NCI-H1417 treated with DMSO at 0.1 percent for 48 hours (cell line): Measurements from ENCODE around the gene PDPN.

Experiments used
- DNase-seq: peaks from one replicate; lab custom pipeline; 2025; lab: John Stamatoyannopoulos, UW

The PDPN gene

DNA sequence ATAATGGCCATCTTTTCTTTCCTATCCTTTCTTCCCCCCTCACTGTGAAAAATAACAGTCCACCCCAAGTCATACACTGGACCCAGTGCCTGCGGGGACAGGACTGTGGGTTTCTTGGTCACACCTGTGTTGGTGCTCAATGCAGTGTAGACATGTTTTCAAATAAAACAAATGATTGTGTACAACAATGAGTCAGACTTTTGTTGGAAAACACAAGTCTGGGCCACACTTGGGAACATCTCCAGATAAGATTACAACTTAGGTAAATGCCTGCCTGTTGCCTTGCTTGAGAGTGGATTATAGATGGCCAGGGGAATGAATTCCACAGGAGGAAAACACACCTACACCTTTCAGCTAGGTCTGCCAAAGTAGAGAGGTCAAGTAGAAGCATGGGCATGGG, 34.1 kb downstream of the PDPN start:
- DNase-seq: no peak

DNA sequence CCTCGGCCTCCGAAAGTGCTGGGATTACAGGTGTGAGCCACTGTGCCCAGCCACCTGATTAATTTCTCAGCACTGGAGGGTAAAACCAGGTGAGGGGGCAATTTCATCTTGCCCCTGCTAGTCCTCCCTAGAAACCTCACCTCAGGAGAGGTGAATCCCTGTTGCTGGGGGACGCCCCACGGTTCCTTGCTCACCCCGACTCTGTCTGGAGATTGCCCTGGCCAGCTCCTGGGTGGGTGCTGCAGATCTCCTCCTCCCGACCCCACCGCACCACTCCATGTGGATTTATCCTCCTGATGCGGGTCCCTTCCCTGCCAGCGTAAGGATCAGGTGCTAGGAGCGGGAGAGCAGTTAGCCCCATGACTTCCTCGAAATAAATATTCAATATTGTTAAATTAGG, 34.9 kb downstream of the PDPN start:
- DNase-seq: no peak

DNA sequence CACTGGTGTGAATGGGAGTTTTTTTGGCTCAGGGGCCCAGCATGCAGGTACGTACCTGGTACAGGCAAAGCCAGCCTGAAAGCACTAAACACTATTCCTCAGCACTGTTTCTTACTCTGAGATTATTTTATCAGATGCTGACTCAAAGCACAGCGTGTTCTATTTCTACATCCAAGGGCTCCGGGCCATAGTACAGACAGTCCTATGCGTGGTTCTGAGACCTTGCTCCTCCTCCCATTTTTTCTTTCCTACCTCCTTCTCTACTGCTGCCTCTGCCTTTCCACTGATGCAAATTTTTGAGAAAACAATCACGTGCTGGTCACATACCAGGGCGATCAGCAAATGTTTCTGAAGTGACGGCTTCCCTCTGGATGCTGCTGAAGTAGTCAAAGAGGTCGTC, 36.3 kb downstream of the PDPN start:
- no peak for DNase-seq

DNA sequence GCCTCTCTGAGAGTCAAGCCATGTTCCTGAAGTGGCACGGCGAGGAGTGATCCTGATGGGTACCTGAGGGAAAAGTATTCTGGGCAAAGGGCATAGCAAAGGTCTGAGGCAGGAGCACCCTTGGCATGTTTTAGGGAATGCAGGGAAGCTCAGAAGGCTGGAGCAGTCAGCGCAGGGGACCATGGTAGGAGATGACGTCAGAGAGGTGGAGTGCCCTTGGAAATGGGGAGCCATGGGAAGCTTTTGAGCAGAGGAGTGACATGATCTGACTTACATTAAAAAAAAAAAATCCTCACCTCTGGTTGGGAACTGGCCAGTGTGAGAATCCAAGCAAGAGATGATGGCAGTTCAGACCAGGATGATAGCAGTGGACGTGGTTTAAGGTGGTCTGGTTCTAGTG, 37.2 kb downstream of the PDPN start:
- DNase-seq: no peak

DNA sequence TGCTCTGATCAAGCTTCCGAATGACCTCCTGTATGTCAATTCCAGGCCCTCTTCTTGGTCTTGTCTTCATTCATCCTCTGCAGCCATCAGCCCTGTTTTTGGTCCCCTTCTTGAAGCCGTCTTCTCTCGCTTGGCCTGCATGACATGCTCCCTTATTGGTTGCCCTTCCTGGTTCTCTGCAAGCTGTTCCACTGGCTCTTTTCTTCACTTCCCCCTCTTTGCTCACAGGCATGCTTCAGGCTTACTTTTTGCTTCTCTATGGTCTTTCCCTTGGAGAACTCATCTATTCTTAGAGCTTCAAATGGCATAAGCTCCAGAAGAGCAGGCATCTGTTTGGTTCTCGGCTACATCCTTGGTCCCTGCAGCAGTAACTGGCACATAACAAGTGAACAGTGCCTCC, 38.8 kb downstream of the PDPN start:
- no peak for DNase-seq

DNA sequence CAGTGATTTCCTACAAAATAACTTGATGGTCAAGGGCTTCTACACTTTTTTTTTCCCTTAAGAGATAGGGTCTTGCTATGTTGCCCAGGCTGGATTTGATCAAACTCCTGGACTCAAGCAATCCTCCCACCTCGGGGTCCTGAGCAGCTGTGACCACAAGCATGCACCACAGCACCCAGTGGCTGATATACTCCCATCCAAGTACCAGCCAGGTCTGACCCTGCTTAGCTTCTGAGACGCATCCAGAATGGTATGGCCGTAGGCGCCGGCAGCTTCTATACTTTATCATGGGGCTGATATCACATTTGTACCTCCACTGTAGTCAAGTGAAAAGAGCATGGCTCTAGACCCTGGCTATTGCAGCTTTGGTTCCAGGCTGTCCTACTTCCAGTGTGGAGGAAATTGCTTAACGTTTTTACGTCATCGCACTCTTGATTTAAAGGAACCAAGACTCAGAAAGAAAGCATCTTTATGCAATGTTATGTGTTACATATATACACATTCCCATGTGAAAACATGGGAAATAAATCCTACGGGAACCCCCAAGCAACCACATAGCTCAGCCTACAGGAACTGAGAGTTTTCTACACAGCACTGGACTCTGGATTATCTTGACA, 39.5 kb downstream of the PDPN start:
- DNase-seq: no peak

DNA sequence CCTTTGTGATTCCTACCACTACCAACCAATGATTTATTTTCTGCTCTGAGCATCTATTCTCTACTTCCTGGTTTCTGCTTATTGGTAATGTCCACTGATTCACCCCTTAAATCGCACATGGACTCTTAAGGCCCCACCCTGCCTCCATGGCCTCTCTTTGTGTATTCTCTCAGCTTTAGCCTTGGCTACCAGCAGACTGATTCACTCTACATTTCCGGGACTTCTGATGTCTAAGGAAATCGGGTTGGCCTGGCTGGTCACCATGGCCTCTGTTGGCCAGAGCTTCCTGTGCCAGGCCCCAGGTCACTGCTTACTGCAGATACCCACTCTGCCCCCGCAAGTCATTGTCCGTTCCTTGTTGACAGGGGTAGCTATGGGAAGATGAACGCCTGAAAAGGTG, 40.9 kb downstream of the PDPN start:
- no peak for DNase-seq

DNA sequence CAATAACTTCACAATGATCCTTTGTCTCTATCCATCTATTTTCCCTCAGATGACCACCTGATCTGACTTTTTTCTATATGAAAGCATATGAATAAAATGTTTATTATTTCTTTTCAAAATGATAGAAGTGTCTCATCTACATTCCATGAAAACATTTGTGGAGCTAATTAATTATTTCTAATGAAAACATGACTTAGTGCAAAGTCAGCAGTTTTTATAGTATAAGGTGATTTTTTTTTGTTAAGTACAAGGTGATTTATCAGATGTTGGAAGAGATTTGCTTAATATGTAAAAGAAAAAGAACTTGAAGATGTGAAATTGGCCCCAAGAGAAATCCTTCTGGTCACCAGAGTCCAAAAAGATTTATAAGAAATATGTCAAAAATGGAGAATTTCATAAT, 43.5 kb downstream of the PDPN start:
- DNase-seq: no peak

DNA sequence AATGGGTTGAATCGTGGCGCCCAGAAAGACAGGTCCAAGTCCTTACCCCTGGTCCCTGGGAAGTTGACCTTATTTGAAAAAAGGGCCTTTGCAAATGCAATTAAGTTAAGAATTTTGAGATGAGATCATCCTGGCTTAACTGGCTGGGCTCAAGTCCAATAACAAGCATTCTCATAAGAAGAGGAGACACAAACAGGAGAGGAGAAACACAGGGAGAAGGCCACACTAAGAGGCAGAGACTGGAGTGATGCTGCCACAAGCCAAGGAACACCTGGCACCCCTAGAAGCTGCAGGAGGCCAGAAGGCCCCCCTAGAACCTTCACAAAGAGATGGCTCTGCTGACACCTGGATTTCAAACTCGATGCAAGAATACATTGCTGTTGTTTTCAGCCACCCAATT, 44.6 kb downstream of the PDPN start:
- no peak for DNase-seq

DNA sequence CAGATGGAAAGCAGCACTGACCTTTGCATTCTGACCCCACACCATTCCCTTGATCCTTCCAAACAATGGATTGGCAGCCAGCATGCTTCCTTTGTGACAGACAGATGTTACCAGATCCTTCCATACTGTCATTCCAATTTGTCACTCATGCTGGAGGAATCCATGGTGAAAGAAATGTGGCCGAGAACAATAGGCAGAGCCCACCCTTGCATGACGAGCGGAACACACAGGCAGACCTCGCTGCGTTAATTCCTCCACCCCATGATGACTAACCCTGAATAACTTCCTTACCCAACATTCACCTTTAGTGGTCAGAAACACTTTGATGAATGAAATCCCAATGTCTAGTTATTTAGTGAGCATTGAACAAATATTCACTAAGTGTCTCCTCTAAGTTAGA, 45.1 kb downstream of the PDPN start:
- DNase-seq: no peak

DNA sequence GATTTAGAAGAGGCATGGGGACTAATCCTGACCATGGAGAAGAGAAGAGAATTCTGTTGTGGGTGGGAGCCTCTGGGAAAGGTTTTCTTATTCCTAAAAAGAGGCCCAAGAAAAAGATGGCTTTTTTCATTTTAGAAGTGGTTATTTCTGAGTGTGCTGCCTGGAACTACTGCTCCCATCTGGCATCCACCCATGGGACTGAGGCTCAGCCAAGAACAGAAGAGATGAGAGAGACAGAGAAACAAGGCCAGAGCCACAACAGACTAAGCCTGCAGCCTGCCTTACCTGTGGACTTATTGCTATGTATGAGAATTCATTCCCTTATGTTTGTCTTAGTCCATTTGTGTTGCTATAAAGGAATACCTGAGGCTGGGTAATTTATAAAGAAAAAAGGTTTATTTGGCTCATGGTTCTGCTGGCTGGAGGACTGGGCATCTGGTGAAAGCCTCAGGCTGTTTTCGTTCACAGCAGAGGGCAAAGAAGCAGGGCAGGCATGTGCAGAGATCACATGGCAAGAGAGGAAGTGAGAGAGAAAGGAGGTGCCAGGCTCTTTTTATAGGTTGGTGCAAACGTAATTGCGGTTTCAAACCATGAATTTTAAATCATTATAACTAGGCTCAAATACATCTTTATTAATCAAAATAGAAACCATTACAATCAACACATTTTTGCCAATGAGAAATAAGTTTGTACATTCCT, 58.8 kb downstream of the PDPN start:
- DNase-seq: no peak

DNA sequence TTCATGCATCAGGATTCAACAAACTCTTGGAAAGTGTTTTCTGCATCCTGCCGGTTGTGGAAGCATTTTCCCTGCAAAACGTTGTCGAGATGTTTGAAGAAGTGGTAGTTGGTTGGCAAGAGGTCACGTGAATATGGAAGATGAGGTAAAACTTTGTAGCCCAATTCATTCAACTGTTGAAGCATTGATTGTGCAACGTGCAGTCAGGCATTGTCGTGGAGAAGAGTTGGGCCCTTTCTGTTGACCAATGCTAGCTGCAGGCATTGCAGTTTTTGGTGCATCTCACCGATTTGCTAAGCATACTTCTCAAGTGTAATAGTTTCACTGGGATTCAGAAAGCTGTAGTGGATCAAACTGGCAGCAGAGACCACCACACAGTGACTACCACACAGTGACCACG, 59.4 kb downstream of the PDPN start:
- no peak for DNase-seq

DNA sequence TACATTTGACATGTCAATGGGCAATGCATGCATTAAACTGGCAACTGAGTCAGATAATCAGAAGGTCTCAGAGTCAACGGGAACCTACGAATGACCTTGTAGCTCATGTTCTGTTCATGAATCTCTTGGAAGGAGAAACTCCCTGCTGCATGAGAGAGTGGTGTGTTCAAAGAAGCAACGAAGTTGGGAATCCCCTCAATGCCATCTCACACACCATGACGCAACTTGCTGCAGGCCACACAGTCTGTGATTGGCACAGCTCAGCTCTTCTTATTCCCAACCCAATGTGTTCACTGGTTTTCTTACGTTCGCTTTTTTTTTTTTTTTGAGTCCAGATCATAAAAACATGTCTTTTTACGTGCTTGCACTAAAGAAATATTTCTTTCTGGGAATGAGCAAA, 62.9 kb downstream of the PDPN start:
- DNase-seq: no peak

DNA sequence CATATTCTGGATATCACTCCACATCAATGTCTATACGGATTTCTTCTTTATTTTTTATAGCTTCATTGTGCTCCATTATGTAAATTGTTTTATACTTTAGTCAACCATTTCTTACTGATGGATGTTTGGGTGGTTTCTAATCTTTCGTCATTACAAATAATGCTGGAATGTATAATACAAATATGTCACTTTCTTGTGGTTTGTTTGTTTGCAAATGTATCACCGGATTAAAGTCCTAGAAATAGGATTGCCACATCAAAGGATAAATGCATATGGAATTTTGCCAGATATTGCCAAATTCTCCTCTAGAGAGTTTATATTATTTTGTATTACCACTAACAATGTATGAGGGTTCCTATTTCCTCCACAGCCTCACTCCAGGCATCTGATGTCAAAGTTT, 67.6 kb downstream of the PDPN start:
- DNase-seq: no peak

DNA sequence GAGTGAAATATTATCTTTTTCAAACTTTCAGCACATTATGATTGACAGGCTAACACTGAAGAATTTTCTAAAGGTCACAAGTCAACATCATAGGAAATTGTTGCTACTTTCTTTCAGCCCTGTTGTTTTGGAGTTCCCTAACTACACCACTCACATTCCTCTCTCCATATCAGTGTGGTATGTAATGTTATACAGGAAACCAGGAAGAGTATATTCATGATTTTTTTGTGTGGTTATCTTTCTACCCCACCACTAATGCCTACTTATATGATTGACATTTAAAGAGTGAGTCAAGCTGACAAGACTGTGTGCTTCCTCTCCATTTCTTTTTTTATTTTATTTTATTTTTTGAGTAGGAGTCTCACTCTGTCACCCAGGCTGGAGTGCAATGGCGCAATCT, 68.6 kb downstream of the PDPN start:
- DNase-seq: no peak

DNA sequence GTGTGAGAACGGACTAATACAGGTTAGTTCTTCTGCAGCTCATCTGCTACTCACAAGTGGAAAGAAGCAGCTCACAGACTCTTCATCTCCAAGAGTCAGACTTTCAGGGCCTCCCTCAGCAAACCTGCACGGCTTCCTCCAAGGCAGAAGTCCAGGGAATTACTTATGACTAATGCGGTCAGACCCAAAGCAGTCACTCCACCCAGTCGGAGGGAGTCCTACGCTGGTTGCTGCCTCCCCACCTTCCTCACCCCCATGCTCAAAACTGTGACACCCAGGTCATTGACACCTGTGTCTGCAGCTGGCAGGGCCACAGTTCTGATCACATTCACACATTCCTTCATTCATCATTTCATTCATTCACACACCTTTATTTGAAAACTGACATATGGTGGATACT, 77.9 kb downstream of the PDPN start:
- no peak for DNase-seq

DNA sequence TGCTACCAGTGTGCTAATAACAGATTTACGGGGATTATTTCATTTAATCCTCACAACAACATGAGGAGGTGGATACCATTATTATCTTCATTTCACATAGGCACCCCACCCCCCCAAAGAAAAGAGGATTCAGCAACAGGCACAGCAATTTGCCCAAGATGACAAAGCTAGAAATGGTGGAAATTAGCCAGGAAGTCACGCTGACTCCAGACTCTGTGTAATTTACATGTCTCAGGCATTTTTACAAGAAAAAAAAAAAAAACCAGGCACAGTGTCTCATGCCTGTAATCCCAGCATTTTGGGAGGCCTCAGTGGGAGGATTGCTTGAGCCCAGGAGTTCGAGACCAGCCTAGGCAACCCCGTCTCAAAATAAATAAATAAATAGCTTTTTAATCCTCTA, 78.9 kb downstream of the PDPN start:
- no peak for DNase-seq

DNA sequence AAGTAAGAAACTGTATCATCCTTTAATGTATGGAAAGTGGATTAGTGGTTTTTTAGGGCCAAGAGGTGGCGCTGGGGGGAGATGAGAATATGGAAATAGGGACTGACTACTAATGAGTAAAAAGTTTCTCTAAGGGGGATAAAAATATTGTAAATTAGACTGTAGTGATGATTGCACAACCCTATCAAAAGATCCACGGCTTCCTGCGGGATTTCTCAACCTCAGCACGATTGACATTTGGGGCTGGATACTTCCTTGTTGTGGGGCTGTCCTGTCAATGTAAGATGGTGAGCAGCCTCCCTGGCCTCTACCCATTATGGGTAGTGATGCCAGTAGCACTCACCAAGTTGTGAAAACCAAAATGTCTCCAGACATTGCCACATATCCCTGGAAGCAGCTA, 80.3 kb downstream of the PDPN start:
- DNase-seq: no peak

DNA sequence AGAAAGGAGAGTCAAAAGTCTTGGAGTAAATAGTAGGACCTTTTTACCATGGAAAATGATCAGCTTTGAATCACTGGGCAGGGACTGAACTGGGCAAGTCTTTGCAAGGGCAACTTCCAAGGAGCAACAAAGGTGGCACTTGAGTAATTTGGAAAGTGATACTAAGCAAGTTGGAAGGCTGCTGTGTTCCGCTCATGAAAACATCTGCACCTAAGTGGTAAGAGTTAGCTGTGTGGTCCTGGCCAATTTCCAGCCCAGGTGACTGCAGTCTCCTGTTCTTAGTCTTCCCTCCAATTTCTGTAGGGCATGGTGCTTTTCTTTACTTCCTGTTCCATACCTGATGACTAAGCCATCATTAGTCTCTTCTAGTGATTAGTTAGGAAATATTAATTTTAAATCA, 80.8 kb downstream of the PDPN start:
- DNase-seq: no peak

DNA sequence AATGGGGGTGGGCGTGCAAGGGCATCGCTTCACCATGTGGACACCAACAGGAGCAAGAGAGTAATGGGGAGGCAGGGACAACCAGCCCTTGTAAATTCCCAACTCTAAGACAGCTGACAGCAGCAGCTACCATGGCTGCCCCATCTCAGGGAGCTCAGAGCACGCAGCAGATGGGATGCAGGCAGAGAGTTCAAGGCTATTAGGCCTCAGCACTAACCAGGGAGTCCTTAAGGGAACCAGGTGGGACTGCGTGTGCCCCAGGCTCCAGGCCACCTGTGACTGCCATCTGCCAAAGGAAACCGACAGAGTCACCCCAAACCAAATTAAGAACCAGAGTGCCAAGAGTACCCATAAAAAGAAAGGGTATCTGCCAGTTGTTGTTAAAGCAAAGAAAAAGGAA, 82.7 kb downstream of the PDPN start:
- DNase-seq: no peak
